KMS-11 (cell line): ENCODE data around the gene TRPC3.

Experiments
- H2AFZ ChIP-seq: fragments of 200-600 bp; sonication (generic); 2 replicates; pipeline ENCODE4 v1.6.1; 2016; ENCODE audit warnings: antibody characterized with exemption, mixed run types, low read depth
- H3K27ac ChIP-seq: fragments of 200-600 bp; sonication (generic); 2 replicates; pipeline ENCODE4 v1.6.1; 2016; ENCODE audit warnings: mild to moderate bottlenecking, mixed run types
- H3K27me3 ChIP-seq: fragments of 200-600 bp; sonication (generic); 2 replicates; pipeline ENCODE4 v1.6.1; 2017; ENCODE audit warnings: mild to moderate bottlenecking, low read depth, mixed run types, moderate library complexity; ENCODE audit not compliant: insufficient read depth
- H3K36me3 ChIP-seq: fragments of 200-600 bp; sonication (generic); 2 replicates; pipeline ENCODE4 v1.6.1; 2017; ENCODE audit warnings: mild to moderate bottlenecking, mixed run types; ENCODE audit not compliant: insufficient read depth
- H3K4me1 ChIP-seq: fragments of 200-600 bp; sonication (generic); 2 replicates; pipeline ENCODE4 v1.6.1; 2016; ENCODE audit warnings: mild to moderate bottlenecking, low read depth, mixed run types; ENCODE audit not compliant: poor library complexity, severe bottlenecking
- H3K4me2 ChIP-seq: fragments of 200-600 bp; sonication (generic); 2 replicates; pipeline ENCODE4 v1.7.0; 2016; ENCODE audit warnings: mild to moderate bottlenecking, mixed run types
- H3K4me3 ChIP-seq: fragments of 200-600 bp; sonication (generic); IDR thresholded peaks from 2 replicates; pipeline ENCODE4 v1.6.1; 2017; ENCODE audit warnings: low read depth, low read length, mixed read lengths; ENCODE audit not compliant: insufficient read depth
- H3K79me2 ChIP-seq: fragments of 200-600 bp; sonication (generic); 2 replicates; pipeline ENCODE4 v1.6.1; 2016; ENCODE audit warnings: low read depth, mixed run types; ENCODE audit not compliant: insufficient read depth
- H3K9ac ChIP-seq: fragments of 200-600 bp; sonication (generic); 2 replicates; pipeline ENCODE4 v1.6.1; 2016; ENCODE audit warnings: mild to moderate bottlenecking, mixed run types
- H4K20me1 ChIP-seq: fragments of 200-600 bp; sonication (generic); 2 replicates; pipeline ENCODE4 v1.6.1; 2016; ENCODE audit warnings: mild to moderate bottlenecking, mixed run types; ENCODE audit not compliant: insufficient read depth
- CTCF ChIP-seq: fragments of 200-600 bp; sonication (generic); conservative IDR thresholded peaks from 2 replicates; pipeline ENCODE4 v1.6.1; 2017; ENCODE audit warnings: low read depth, mild to moderate bottlenecking, antibody characterized with exemption, low read length, moderate library complexity, mixed read lengths

The TRPC3 gene

GRCh38 chr4:121885115-121885514 lies 66.7 kb downstream of the TRPC3 start:
- H3K79me2 ChIP-seq: no peaks in the 10 kb centered on the region
- H3K4me2 ChIP-seq: no peak overlapping the region
- H3K27ac ChIP-seq: no peak overlapping the region
- H3K4me1 ChIP-seq: no peaks in the 10 kb centered on the region
- no peak overlapping the region for H2AFZ ChIP-seq
- no peak overlapping the region for H3K4me3 ChIP-seq
- no peaks in the 10 kb centered on the region for H4K20me1 ChIP-seq
- no peak for TF ChIP-seq CTCF
- no peak overlapping the region for H3K9ac ChIP-seq
- H3K27me3 ChIP-seq: no peaks in the 10 kb centered on the region
- no peaks in the 10 kb centered on the region for H3K36me3 ChIP-seq

- no peak overlapping the region for H3K27ac ChIP-seq
- H3K27me3 ChIP-seq: no peaks in the 10 kb centered on the region
- H3K4me3 ChIP-seq: no peak overlapping the region
- H3K4me1 ChIP-seq: no peaks in the 10 kb centered on the region
- H4K20me1 ChIP-seq: no peaks in the 10 kb centered on the region
- TF ChIP-seq CTCF: no peak
- H3K9ac ChIP-seq: no peak overlapping the region
- H3K4me2 ChIP-seq: no peak overlapping the region
- H2AFZ ChIP-seq: no peak overlapping the region
- H3K36me3 ChIP-seq: no peaks in the 10 kb centered on the region
- H3K79me2 ChIP-seq: no peaks in the 10 kb centered on the region
These were observed 70.7 kb downstream of the TRPC3 start for GRCh38 chr4:121881158-121881557.

GRCh38 chr4:121879135-121879534 lies 72.7 kb downstream of the TRPC3 start:
- Histone ChIP-seq H3K79me2 (no peaks in the 10 kb centered on the region), H3K27me3 (no peaks in the 10 kb centered on the region), H3K4me3 (no peak overlapping the region), H2AFZ (no peak overlapping the region), H4K20me1 (no peaks in the 10 kb centered on the region), H3K4me1 (peaks cover 14% of the 10 kb centered on the region), H3K4me2 (no peak overlapping the region), H3K36me3 (no peaks in the 10 kb centered on the region), H3K27ac (no peak overlapping the region), H3K9ac (no peak overlapping the region)
- no peak for TF ChIP-seq CTCF

GRCh38 chr4:121877041-121877773 lies 74.7 kb downstream of the TRPC3 start:
- Histone ChIP-seq H4K20me1 (no peaks in the 10 kb centered on the region), H3K27me3 (no peaks in the 10 kb centered on the region), H3K4me3 (no peak overlapping the region), H2AFZ (no peak overlapping the region), H3K9ac (no peak overlapping the region), H3K79me2 (no peaks in the 10 kb centered on the region), H3K4me2 (no peak overlapping the region), H3K27ac (no peak overlapping the region), H3K36me3 (no peaks in the 10 kb centered on the region), H3K4me1 (peaks cover 34% of the 10 kb centered on the region)
- no peak for TF ChIP-seq CTCF
